ENCODE data around the gene TOP2B.

TOP2B gene

DNA sequence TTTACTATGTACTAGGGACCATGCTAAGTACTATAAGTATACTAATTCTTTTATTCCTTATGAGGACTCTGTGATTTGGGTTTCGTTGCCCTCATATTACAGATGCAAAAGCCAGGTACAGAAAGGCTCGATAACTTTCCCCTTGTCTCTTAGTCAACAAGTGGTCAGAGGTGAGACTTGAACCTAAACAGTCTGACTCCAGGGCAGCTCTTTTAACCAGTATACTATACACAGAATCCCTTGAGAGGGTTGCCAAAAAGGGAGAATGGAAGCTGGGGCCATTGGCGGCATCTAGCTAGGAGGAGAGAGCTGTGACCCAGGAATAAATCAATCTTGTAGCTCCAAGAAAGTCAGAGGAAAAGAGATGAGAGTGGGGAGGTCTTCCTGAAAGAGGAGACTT lies 92.4 kb downstream of the TOP2B start:
- DNase-seq (ENCODE audit: low read depth), result no peak
- H3K4me3 ChIP-seq (ENCODE audit: control insufficient read depth, low read depth, low read length), result no peak overlapping the region
- TF ChIP-seq, protein P1, sequence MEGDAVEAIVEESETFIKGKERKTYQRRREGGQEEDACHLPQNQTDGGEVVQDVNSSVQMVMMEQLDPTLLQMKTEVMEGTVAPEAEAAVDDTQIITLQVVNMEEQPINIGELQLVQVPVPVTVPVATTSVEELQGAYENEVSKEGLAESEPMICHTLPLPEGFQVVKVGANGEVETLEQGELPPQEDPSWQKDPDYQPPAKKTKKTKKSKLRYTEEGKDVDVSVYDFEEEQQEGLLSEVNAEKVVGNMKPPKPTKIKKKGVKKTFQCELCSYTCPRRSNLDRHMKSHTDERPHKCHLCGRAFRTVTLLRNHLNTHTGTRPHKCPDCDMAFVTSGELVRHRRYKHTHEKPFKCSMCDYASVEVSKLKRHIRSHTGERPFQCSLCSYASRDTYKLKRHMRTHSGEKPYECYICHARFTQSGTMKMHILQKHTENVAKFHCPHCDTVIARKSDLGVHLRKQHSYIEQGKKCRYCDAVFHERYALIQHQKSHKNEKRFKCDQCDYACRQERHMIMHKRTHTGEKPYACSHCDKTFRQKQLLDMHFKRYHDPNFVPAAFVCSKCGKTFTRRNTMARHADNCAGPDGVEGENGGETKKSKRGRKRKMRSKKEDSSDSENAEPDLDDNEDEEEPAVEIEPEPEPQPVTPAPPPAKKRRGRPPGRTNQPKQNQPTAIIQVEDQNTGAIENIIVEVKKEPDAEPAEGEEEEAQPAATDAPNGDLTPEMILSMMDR (IDR thresholded peaks at IDR 0.05; ENCODE audit: control insufficient read depth, insufficient read depth, low read depth, low read length, missing control alignments), result no peak

- H3K4me3 ChIP-seq (ENCODE audit: control insufficient read depth, low read depth, low read length), result no peak overlapping the region
- TF ChIP-seq, protein P1 (IDR thresholded peaks at IDR 0.05; ENCODE audit: control insufficient read depth, insufficient read depth, low read depth, low read length, missing control alignments), result no peak
- DNase-seq (ENCODE audit: low read depth), result no peak
Observed at GRCh38 chr3:25571285-25571684, 93.4 kb downstream of the TOP2B start.

- DNase-seq (ENCODE audit: low read depth), result no peak
- TF ChIP-seq, protein P1 (IDR thresholded peaks at IDR 0.05; ENCODE audit: control insufficient read depth, insufficient read depth, low read depth, low read length, missing control alignments), result no peak
- no peak overlapping the region for H3K4me3 ChIP-seq (ENCODE audit: control insufficient read depth, low read depth, low read length)
Observed at GRCh38 chr3:25568525-25569078, 96.1 kb downstream of the TOP2B start.

GRCh38 chr3:25567806-25568524 lies 96.7 kb downstream of the TOP2B start:
- no peak overlapping the region for H3K4me3 ChIP-seq (ENCODE audit: control insufficient read depth, low read depth, low read length)
- DNase-seq (ENCODE audit: low read depth), result no peak
- TF ChIP-seq, protein P1 (IDR thresholded peaks at IDR 0.05; ENCODE audit: control insufficient read depth, insufficient read depth, low read depth, low read length, missing control alignments), result no peak

DNA sequence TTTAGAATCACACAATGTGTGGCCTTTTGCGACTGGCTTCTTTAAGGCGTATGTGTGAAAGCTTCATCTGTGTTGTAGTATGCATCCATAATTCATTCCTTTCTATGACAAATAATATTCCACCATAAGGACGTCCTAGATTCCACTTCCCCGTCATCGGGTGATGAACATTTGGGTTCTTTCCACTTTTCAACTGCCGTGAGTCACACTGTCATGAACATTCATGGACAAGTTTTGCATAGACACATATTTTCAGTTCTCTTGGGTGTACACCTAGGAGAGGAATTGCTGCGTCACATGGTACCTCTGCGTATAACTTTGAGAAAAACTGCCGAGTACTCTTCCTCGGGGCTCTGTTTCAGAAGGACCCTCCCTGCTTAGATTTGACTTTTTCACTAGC lies 97.3 kb downstream of the TOP2B start:
- H3K4me3 ChIP-seq (ENCODE audit: control insufficient read depth, low read depth, low read length), result no peak overlapping the region

GRCh38 chr3:25566358-25566920 lies 98.3 kb downstream of the TOP2B start:
- no peak for DNase-seq (ENCODE audit: low read depth)
- no peak overlapping the region for H3K4me3 ChIP-seq (ENCODE audit: control insufficient read depth, low read depth, low read length)
- TF ChIP-seq, protein P1 (IDR thresholded peaks at IDR 0.05; ENCODE audit: control insufficient read depth, insufficient read depth, low read depth, low read length, missing control alignments), result peak; percentile 10

More for the DNA sequence above, 97.3 kb downstream of the TOP2B start:
- DNase-seq (ENCODE audit: low read depth), result no peak
- TF ChIP-seq, protein P1 (IDR thresholded peaks at IDR 0.05; ENCODE audit: control insufficient read depth, insufficient read depth, low read depth, low read length, missing control alignments), result no peak
